ENCODE measurements around the gene CYFIP2.

GRCh38 chr5:157290156-157290980 lies 24.4 kb downstream of the CYFIP2 start:
- no peak for TF ChIP-seq BCLAF1 (IDR thresholded peaks at IDR 0.05)
- TF ChIP-seq ZNF552 (CRISPR knock-in tag; IDR thresholded peaks at IDR 0.05; ENCODE audit: borderline replicate concordance): no peak
- TF ChIP-seq, protein P1, sequence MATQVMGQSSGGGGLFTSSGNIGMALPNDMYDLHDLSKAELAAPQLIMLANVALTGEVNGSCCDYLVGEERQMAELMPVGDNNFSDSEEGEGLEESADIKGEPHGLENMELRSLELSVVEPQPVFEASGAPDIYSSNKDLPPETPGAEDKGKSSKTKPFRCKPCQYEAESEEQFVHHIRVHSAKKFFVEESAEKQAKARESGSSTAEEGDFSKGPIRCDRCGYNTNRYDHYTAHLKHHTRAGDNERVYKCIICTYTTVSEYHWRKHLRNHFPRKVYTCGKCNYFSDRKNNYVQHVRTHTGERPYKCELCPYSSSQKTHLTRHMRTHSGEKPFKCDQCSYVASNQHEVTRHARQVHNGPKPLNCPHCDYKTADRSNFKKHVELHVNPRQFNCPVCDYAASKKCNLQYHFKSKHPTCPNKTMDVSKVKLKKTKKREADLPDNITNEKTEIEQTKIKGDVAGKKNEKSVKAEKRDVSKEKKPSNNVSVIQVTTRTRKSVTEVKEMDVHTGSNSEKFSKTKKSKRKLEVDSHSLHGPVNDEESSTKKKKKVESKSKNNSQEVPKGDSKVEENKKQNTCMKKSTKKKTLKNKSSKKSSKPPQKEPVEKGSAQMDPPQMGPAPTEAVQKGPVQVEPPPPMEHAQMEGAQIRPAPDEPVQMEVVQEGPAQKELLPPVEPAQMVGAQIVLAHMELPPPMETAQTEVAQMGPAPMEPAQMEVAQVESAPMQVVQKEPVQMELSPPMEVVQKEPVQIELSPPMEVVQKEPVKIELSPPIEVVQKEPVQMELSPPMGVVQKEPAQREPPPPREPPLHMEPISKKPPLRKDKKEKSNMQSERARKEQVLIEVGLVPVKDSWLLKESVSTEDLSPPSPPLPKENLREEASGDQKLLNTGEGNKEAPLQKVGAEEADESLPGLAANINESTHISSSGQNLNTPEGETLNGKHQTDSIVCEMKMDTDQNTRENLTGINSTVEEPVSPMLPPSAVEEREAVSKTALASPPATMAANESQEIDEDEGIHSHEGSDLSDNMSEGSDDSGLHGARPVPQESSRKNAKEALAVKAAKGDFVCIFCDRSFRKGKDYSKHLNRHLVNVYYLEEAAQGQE (IDR thresholded peaks at IDR 0.05; ENCODE audit: borderline replicate concordance in 1 of 2, low read depth in 1 of 2, low read length in 2 of 2): no peak
- no peak for TF ChIP-seq ZNF839 (CRISPR knock-in tag; IDR thresholded peaks at IDR 0.05; ENCODE audit: borderline replicate concordance)
- no peak for TF ChIP-seq CTCF (CRISPR knock-in tag; IDR thresholded peaks at IDR 0.05)
- TF ChIP-seq, protein P2, sequence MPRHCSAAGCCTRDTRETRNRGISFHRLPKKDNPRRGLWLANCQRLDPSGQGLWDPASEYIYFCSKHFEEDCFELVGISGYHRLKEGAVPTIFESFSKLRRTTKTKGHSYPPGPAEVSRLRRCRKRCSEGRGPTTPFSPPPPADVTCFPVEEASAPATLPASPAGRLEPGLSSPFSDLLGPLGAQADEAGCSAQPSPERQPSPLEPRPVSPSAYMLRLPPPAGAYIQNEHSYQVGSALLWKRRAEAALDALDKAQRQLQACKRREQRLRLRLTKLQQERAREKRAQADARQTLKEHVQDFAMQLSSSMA (CRISPR knock-in tag; IDR thresholded peaks at IDR 0.05): no peak
- peak in 1 of 2 experiments; percentile 41; a peak in 1 of 4 replicates for TF ChIP-seq EP300 (IDR thresholded peaks at IDR 0.05; ENCODE audit: low read depth in 2 of 2, low read length in 2 of 2)
- peak; percentile 34; the same call in 1 of the 2 replicates for TF ChIP-seq EP300 (CRISPR knock-in tag; IDR thresholded peaks at IDR 0.05; ENCODE audit: borderline replicate concordance)
- TF ChIP-seq, protein P3, sequence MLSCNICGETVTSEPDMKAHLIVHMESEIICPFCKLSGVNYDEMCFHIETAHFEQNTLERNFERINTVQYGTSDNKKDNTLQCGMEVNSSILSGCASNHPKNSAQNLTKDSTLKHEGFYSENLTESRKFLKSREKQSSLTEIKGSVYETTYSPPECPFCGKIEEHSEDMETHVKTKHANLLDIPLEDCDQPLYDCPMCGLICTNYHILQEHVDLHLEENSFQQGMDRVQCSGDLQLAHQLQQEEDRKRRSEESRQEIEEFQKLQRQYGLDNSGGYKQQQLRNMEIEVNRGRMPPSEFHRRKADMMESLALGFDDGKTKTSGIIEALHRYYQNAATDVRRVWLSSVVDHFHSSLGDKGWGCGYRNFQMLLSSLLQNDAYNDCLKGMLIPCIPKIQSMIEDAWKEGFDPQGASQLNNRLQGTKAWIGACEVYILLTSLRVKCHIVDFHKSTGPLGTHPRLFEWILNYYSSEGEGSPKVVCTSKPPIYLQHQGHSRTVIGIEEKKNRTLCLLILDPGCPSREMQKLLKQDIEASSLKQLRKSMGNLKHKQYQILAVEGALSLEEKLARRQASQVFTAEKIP (CRISPR knock-in tag; IDR thresholded peaks at IDR 0.05; ENCODE audit: borderline replicate concordance): no peak
